OCI-LY1 (cell line): ENCODE results near the gene EVC.

Experiments
- H2AFZ ChIP-seq: fragments of 200-600 bp; sonication (generic), shearing (Covaris generic); 2 replicates; pipeline ENCODE4 v1.6.0; 2014; ENCODE audit warnings: antibody characterized with exemption, mild to moderate bottlenecking, low read length
- H3F3A ChIP-seq: fragments of 200-600 bp; sonication (generic), shearing (Covaris generic); 2 replicates; pipeline ENCODE4 v1.6.0; 2014; ENCODE audit warnings: mild to moderate bottlenecking, antibody characterized with exemption, low read length, moderate library complexity; ENCODE audit not compliant: insufficient read depth
- H3K27ac ChIP-seq: fragments of 200-600 bp; sonication (generic); 2 replicates; pipeline ENCODE4 v1.5.1; 2014; ENCODE audit warnings: low read length, mixed run types, mild to moderate bottlenecking, low read depth; ENCODE audit not compliant: poor library complexity, severe bottlenecking
- H3K27me3 ChIP-seq: fragments of 200-600 bp; sonication (generic); 2 replicates; pipeline ENCODE4 v1.6.0; 2014; ENCODE audit warnings: antibody characterized with exemption, mild to moderate bottlenecking, low read length, moderate library complexity; ENCODE audit not compliant: insufficient read depth
- H3K36me3 ChIP-seq: fragments of 200-600 bp; sonication (generic); 2 replicates; pipeline ENCODE4 v1.6.1; 2014; ENCODE audit warnings: mild to moderate bottlenecking, antibody characterized with exemption, low read length, moderate library complexity, mixed read lengths; ENCODE audit not compliant: insufficient read depth
- H3K4me1 ChIP-seq: fragments of 200-600 bp; sonication (generic); 2 replicates; pipeline ENCODE4 v1.5.1; 2014; ENCODE audit warnings: mild to moderate bottlenecking, low read length, moderate library complexity; ENCODE audit not compliant: insufficient read depth, severe bottlenecking
- H3K4me2 ChIP-seq: fragments of 200-600 bp; sonication (generic), shearing (Covaris generic); 2 replicates; pipeline ENCODE4 v1.6.1; 2014; ENCODE audit warnings: low read length
- H3K4me3 ChIP-seq: fragments of 200-600 bp; sonication (generic); 2 replicates; pipeline ENCODE4 v1.5.1; 2014; ENCODE audit warnings: low read length, low read depth, mild to moderate bottlenecking, mixed read lengths; ENCODE audit not compliant: poor library complexity, severe bottlenecking
- H3K79me2 ChIP-seq: fragments of 200-600 bp; shearing (Covaris generic); 2 replicates; pipeline ENCODE4 v1.6.1; 2016; ENCODE audit warnings: mixed run types, low read length, mixed read lengths; ENCODE audit not compliant: insufficient read depth
- H3K9ac ChIP-seq: fragments of 200-600 bp; sonication (generic), shearing (Covaris generic); 2 replicates; pipeline ENCODE4 v1.6.1; 2014; ENCODE audit warnings: mild to moderate bottlenecking, low read length, mixed read lengths
- H3K9me2 ChIP-seq: fragments of 200-600 bp; sonication (generic), shearing (Covaris generic); 2 replicates; pipeline ENCODE4 v1.6.1; 2014; ENCODE audit warnings: low read depth, mild to moderate bottlenecking, low read length, mixed read lengths
- H3K9me3 ChIP-seq: fragments of 200-600 bp; shearing (Covaris generic); 2 replicates; pipeline ENCODE4 v1.6.1; 2014; ENCODE audit warnings: low read length, mixed read lengths
- H4K20me1 ChIP-seq: fragments of 200-600 bp; sonication (generic), shearing (Covaris generic); 2 replicates; pipeline ENCODE4 v1.6.0; 2016; ENCODE audit warnings: mild to moderate bottlenecking, low read length; ENCODE audit not compliant: insufficient read depth
- CTCF ChIP-seq: fragments of 200-600 bp; sonication (generic), shearing (Covaris generic); IDR thresholded peaks from 2 replicates; pipeline ENCODE4 v1.5.1; 2017; ENCODE audit warnings: mild to moderate bottlenecking, antibody characterized with exemption, low read length, moderate library complexity, mixed read lengths
- EZH2 ChIP-seq: fragments of 200-600 bp; sonication (generic), shearing (Covaris generic); IDR thresholded peaks from 2 replicates; pipeline ENCODE4 v1.8.0; 2017; ENCODE audit warnings: borderline replicate concordance, mixed run types, mild to moderate bottlenecking, antibody characterized with exemption, low read length, moderate library complexity, mixed read lengths

The EVC gene

GRCh38 chr4:5783486-5783885 is 72.5 kb downstream of the EVC start:
- H4K20me1 ChIP-seq: no peaks in the 10 kb centered on the region
- no peaks in the 10 kb centered on the region for H3K4me1 ChIP-seq
- no peaks in the 10 kb centered on the region for H3F3A ChIP-seq
- H3K9me2 ChIP-seq: no peaks in the 10 kb centered on the region
- H3K36me3 ChIP-seq: peaks cover 6% of the 10 kb centered on the region
- H3K27me3 ChIP-seq: no peaks in the 10 kb centered on the region
- no peaks in the 10 kb centered on the region for H3K9me3 ChIP-seq
- H3K27ac ChIP-seq: no peak overlapping the region
- H3K9ac ChIP-seq: no peak overlapping the region
- no peak for TF ChIP-seq CTCF
- TF ChIP-seq EZH2: no peak
- no peaks in the 10 kb centered on the region for H3K79me2 ChIP-seq
- H2AFZ ChIP-seq: no peak overlapping the region
- H3K4me3 ChIP-seq: no peak overlapping the region
- H3K4me2 ChIP-seq: no peak overlapping the region

GRCh38 chr4:5784021-5784420 is 73.0 kb downstream of the EVC start:
- Histone ChIP-seq H4K20me1 (no peaks in the 10 kb centered on the region), H3K4me3 (no peak overlapping the region), H3K27ac (no peak overlapping the region), H3K4me2 (no peak overlapping the region), H3F3A (no peaks in the 10 kb centered on the region), H3K4me1 (no peaks in the 10 kb centered on the region), H3K27me3 (no peaks in the 10 kb centered on the region), H2AFZ (no peak overlapping the region), H3K9me2 (no peaks in the 10 kb centered on the region), H3K9ac (no peak overlapping the region), H3K36me3 (peaks cover 6% of the 10 kb centered on the region), H3K79me2 (no peaks in the 10 kb centered on the region), H3K9me3 (no peaks in the 10 kb centered on the region)
- TF ChIP-seq CTCF (no peak), EZH2 (no peak)

- no peaks in the 10 kb centered on the region for H3K4me1 ChIP-seq
- H3K9ac ChIP-seq: no peak overlapping the region
- H2AFZ ChIP-seq: no peak overlapping the region
- H4K20me1 ChIP-seq: no peaks in the 10 kb centered on the region
- H3K27me3 ChIP-seq: no peaks in the 10 kb centered on the region
- no peaks in the 10 kb centered on the region for H3F3A ChIP-seq
- H3K4me2 ChIP-seq: no peak overlapping the region
- no peak overlapping the region for H3K4me3 ChIP-seq
- no peaks in the 10 kb centered on the region for H3K9me3 ChIP-seq
- H3K36me3 ChIP-seq: peaks cover 6% of the 10 kb centered on the region
- H3K9me2 ChIP-seq: no peaks in the 10 kb centered on the region
- H3K27ac ChIP-seq: no peak overlapping the region
- TF ChIP-seq EZH2 (no peak), CTCF (no peak)
- no peaks in the 10 kb centered on the region for H3K79me2 ChIP-seq
Observed at GRCh38 chr4:5784960-5785611, 74.1 kb downstream of the EVC start.
